Astrocyte (in vitro differentiated cells and primary cell): Measurements from ENCODE around the gene FAM107B. TPM values are rescaled to one million over a fixed set of nuclear protein-coding genes. Genes with fewer than 3 reads are reported as not detected.
A peak's percentile ranks its signal among the peaks of the same experiment; 100 is the strongest.
"Not testable (repeated sequence)": the region's sequence is repeated elsewhere in the genome, so short reads cannot be mapped to it uniquely, and the experiment has no call there.

Experiments
- DNase-seq: peaks from one replicate; pipeline ENCODE4 v3.0.0-alpha.2; 2010; ENCODE audit warnings: low read depth
- FAIRE-seq: peaks from 2 replicates; lab custom pipeline; 2011; peaks lifted over from hg19 to GRCh38; lab: Jason Lieb, UNC
- H2AFZ ChIP-seq: 2 replicates; pipeline ENCODE4 v1.6.0; 2012; ENCODE audit warnings: low read depth, low read length, inconsistent platforms
- H3K27ac ChIP-seq: 2 replicates; pipeline ENCODE4 v1.5.1; 2011; ENCODE audit warnings: low read depth, low read length, inconsistent platforms
- H3K27me3 ChIP-seq: 2 replicates; pipeline ENCODE4 v1.6.0; 2011; ENCODE audit warnings: low read length, inconsistent platforms; ENCODE audit not compliant: insufficient read depth
- H3K36me3 ChIP-seq: 2 replicates; pipeline ENCODE4 v1.5.1; 2011; ENCODE audit warnings: low read length, inconsistent platforms; ENCODE audit not compliant: insufficient read depth
- H3K4me1 ChIP-seq: 2 replicates; pipeline ENCODE4 v1.5.1; 2011; ENCODE audit warnings: low read length, inconsistent platforms; ENCODE audit not compliant: insufficient read depth
- H3K4me2 ChIP-seq: 2 replicates; pipeline ENCODE4 v1.6.0; 2012; ENCODE audit warnings: low read length, inconsistent platforms
- H3K4me3 ChIP-seq: 2 replicates; pipeline ENCODE4 v1.5.1; 2011; ENCODE audit warnings: low read depth, mild to moderate bottlenecking, low read length, inconsistent platforms; ENCODE audit not compliant: insufficient read depth
- H3K79me2 ChIP-seq: 2 replicates; pipeline ENCODE4 v1.6.0; 2012; ENCODE audit warnings: mild to moderate bottlenecking, low read length, inconsistent platforms; ENCODE audit not compliant: insufficient read depth
- H3K9ac ChIP-seq: 2 replicates; pipeline ENCODE4 v1.6.0; 2012; ENCODE audit warnings: mild to moderate bottlenecking, low read length, inconsistent platforms
- H3K9me3 ChIP-seq: 2 replicates; pipeline ENCODE4 v1.5.1; 2012; ENCODE audit warnings: low read depth, mild to moderate bottlenecking, low read length, inconsistent platforms; ENCODE audit not compliant: insufficient read depth
- H4K20me1 ChIP-seq: 2 replicates; pipeline ENCODE4 v1.6.0; 2012; ENCODE audit warnings: low read length, inconsistent platforms; ENCODE audit not compliant: insufficient read depth
- H3K27ac Mint-ChIP-seq: one replicate; pipeline ENCODE4 v1.8.0; 2021; ENCODE audit warnings: mild to moderate bottlenecking, mixed read lengths; ENCODE audit not compliant: unreplicated experiment
- H3K27me3 Mint-ChIP-seq: one replicate; pipeline ENCODE4 v1.8.0; 2021; ENCODE audit warnings: low read depth, mixed read lengths; ENCODE audit not compliant: unreplicated experiment
- H3K36me3 Mint-ChIP-seq: one replicate; pipeline ENCODE4 v1.8.0; 2021; ENCODE audit warnings: low read depth, mixed read lengths; ENCODE audit not compliant: unreplicated experiment
- H3K4me1 Mint-ChIP-seq: one replicate; pipeline ENCODE4 v1.8.0; 2021; ENCODE audit warnings: low read depth, mixed read lengths; ENCODE audit not compliant: unreplicated experiment
- H3K4me3 Mint-ChIP-seq: one replicate; pipeline ENCODE4 v1.8.0; 2021; ENCODE audit warnings: mild to moderate bottlenecking, moderate library complexity, mixed read lengths; ENCODE audit not compliant: unreplicated experiment
- H3K9me3 Mint-ChIP-seq: one replicate; pipeline ENCODE4 v1.8.0; 2021; ENCODE audit warnings: mild to moderate bottlenecking, mixed read lengths; ENCODE audit not compliant: unreplicated experiment
- CTCF ChIP-seq: IDR thresholded peaks from 2 replicates; pipeline ENCODE4 v1.5.1; 2011; ENCODE audit warnings: low read depth, mild to moderate bottlenecking, inconsistent platforms, low read length, moderate library complexity; ENCODE audit not compliant: insufficient read depth
- EZH2 ChIP-seq: IDR thresholded peaks from 2 replicates; pipeline ENCODE4 v1.6.1; 2012; ENCODE audit warnings: mild to moderate bottlenecking, low read length, inconsistent platforms; ENCODE audit not compliant: insufficient read depth
- total RNA-seq: library from RNA; stranded (reverse); gene quantifications from 2 replicates; pipeline ENCODE4 v1.2.1, GENCODE V29; 2021

The FAM107B gene
- total RNA-seq, 1 donor from 2014 or later = 36.0 TPM

- Mint-ChIP-seq H3K27ac (no peak overlapping the region), H3K4me1 (peaks cover 4% of the 10 kb centered on the region), H3K27me3 (peaks cover 4% of the 10 kb centered on the region), H3K9me3 (no peaks in the 10 kb centered on the region), H3K4me3 (no peak overlapping the region), H3K36me3 (no peaks in the 10 kb centered on the region)
- H3K4me1 ChIP-seq = peaks cover 5% of the 10 kb centered on the region
- no peak overlapping the region for H3K4me3 ChIP-seq
- no peaks in the 10 kb centered on the region for H4K20me1 ChIP-seq
- H2AFZ ChIP-seq = no peak overlapping the region
- DNase-seq = no peak
- H3K9me3 ChIP-seq = no peaks in the 10 kb centered on the region
- no peak for TF ChIP-seq EZH2
- no peak for TF ChIP-seq CTCF
- no peaks in the 10 kb centered on the region for H3K79me2 ChIP-seq
- H3K27me3 ChIP-seq = no peaks in the 10 kb centered on the region
- no peaks in the 10 kb centered on the region for H3K36me3 ChIP-seq
- no peak for FAIRE-seq
- peak overlapping the region; percentile 16 for H3K27ac ChIP-seq
- peak overlapping the region; percentile 36 for H3K4me2 ChIP-seq
- no peak overlapping the region for H3K9ac ChIP-seq
These were observed 46.1 kb upstream of the FAM107B start for GRCh38 chr10:14820775-14821154.

- DNase-seq (peak; percentile 90), FAIRE-seq (peak; percentile 54)
- Histone ChIP-seq H3K4me1 (peaks cover 5% of the 10 kb centered on the region), H3K27ac (peak overlapping the region; percentile 16), H2AFZ (no peak overlapping the region), H3K4me2 (peak overlapping the region; percentile 43), H3K27me3 (no peaks in the 10 kb centered on the region), H4K20me1 (no peaks in the 10 kb centered on the region), H3K79me2 (no peaks in the 10 kb centered on the region), H3K36me3 (no peaks in the 10 kb centered on the region), H3K9ac (no peak overlapping the region), H3K9me3 (no peaks in the 10 kb centered on the region), H3K4me3 (no peak overlapping the region)
- TF ChIP-seq EZH2 = no peak
- TF ChIP-seq CTCF = no peak
- H3K27ac Mint-ChIP-seq = no peak overlapping the region
- H3K9me3 Mint-ChIP-seq = no peaks in the 10 kb centered on the region
- no peaks in the 10 kb centered on the region for H3K27me3 Mint-ChIP-seq
- peaks cover 4% of the 10 kb centered on the region for H3K4me1 Mint-ChIP-seq
- H3K4me3 Mint-ChIP-seq = no peak overlapping the region
- H3K36me3 Mint-ChIP-seq = no peaks in the 10 kb centered on the region
These were observed 45.5 kb upstream of the FAM107B start for GRCh38 chr10:14820010-14820774.

- FAIRE-seq, H2AFZ ChIP-seq, H3K79me2 ChIP-seq, H3K4me2 ChIP-seq, H3K9ac ChIP-seq, H3K4me3 Mint-ChIP-seq, H3K4me3 ChIP-seq, H3K27ac ChIP-seq, H3K4me1 Mint-ChIP-seq, H3K36me3 ChIP-seq, H3K4me1 ChIP-seq, H3K27ac Mint-ChIP-seq, H3K27me3 ChIP-seq, H3K9me3 Mint-ChIP-seq, H3K27me3 Mint-ChIP-seq, DNase-seq, H3K9me3 ChIP-seq, H4K20me1 ChIP-seq, H3K36me3 Mint-ChIP-seq: not testable (repeated sequence)
These were observed 42.0 kb upstream of the FAM107B start for GRCh38 chr10:14816717-14817116.
